Measurements from ENCODE around the gene SPATA9. TPM values are rescaled to one million over a fixed set of nuclear protein-coding genes. Genes with fewer than 3 reads are reported as not detected.

Gene SPATA9
- total RNA-seq, 3 donors from 2014 or later (not counting 1 experiment from before 2014, with no cell fraction given): 1.3 to 2.1 (median 2.0) TPM

DNA sequence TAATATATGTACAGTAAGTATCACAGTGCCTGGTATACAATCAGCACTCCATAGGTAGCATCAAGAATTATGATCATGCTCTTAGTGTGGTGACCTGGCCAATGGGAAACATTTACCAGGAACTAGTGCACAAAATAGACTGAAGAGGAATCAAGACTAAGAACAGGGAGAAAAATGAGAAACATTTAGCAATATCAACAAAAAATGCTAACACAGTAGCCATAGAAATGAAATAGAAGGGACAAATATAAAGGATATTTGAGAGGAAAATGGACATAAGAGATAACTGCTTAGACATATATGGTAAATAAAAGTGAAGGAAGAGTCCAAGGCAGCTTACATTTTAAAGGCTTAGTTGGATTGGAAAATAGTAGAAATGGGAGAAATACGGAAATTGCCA, 16.5 kb upstream of the SPATA9 start:
- 100% methylated on average over 1 of the region's 1 CpG for WGBS (ENCODE audit: insufficient coverage)
- H3K27me3 Mint-ChIP-seq (ENCODE audit: low read depth in 2 of 2): no peaks in the 10 kb centered on the region
- H3K4me3 Mint-ChIP-seq: no peak overlapping the region
- no peak overlapping the region for H3K27ac ChIP-seq (ENCODE audit: low read length)
- H3K4me1 Mint-ChIP-seq: no peaks in the 10 kb centered on the region
- H3K9me3 Mint-ChIP-seq: no peaks in the 10 kb centered on the region
- no peaks in the 10 kb centered on the region for H3K36me3 Mint-ChIP-seq
- intact Hi-C loops (cut with micrococcal nuclease): no loop called here
- H3K4me3 ChIP-seq (ENCODE audit: low read length): no peak overlapping the region
- no peaks in the 10 kb centered on the region for H3K27me3 ChIP-seq (ENCODE audit: control insufficient read depth, insufficient read depth, low read length)
- no peak overlapping the region for H3K27ac Mint-ChIP-seq
- no peaks in the 10 kb centered on the region for H3K4me1 ChIP-seq (ENCODE audit: control insufficient read depth, insufficient read depth, low read length)
- DNase-seq (no peak), ATAC-seq (no peak)
- no peaks in the 10 kb centered on the region for H3K9me3 ChIP-seq (ENCODE audit: control insufficient read depth, insufficient read depth, low read length)
- TF ChIP-seq, protein P1, sequence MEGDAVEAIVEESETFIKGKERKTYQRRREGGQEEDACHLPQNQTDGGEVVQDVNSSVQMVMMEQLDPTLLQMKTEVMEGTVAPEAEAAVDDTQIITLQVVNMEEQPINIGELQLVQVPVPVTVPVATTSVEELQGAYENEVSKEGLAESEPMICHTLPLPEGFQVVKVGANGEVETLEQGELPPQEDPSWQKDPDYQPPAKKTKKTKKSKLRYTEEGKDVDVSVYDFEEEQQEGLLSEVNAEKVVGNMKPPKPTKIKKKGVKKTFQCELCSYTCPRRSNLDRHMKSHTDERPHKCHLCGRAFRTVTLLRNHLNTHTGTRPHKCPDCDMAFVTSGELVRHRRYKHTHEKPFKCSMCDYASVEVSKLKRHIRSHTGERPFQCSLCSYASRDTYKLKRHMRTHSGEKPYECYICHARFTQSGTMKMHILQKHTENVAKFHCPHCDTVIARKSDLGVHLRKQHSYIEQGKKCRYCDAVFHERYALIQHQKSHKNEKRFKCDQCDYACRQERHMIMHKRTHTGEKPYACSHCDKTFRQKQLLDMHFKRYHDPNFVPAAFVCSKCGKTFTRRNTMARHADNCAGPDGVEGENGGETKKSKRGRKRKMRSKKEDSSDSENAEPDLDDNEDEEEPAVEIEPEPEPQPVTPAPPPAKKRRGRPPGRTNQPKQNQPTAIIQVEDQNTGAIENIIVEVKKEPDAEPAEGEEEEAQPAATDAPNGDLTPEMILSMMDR (IDR thresholded peaks at IDR 0.05): no peak
- H3K36me3 ChIP-seq (ENCODE audit: control insufficient read depth, insufficient read depth, low read length): no peaks in the 10 kb centered on the region

DNA sequence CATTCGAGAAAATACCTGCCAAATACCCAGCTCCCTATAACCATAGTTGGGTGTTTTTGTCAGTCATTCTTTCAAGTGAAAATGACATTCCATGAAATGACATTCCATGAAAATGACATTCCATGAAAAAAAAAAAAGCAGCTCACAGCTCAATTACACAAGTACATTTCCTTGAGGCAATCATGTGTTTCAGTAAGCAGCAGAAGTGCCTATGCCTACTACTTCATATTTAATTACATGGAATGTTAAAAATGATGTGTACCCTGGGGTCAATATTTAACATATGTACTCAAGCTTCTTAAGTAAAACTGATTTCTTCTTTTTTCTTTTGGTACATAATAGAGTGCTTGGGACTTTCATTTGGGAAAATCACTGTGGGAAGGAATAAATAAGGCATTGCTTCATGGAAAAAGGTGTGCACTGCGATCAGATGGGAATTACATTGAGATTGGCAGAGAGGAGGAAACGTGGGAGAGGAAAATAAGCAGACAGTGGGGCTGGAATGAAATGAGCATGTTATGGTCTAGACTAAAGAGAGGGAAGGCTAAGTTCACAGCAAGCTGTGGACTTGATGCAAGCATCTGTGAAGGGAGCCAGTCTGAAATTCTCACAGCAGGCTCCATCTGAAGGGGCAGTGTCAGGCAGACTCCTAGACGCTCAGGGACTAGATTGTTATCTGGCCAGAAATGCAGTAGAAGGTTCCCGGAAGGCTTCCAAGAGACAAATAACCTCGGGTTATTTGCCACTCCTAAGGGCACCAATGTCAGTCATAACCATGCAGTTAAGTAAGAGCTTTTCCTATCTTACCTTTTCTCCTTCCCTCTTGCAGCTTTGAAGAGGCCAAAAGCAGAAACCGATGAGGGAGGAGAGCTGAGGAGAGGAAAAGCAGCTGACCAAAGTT, 15.2 kb upstream of the SPATA9 start:
- H3K9me3 ChIP-seq (ENCODE audit: control insufficient read depth, insufficient read depth, low read length): no peaks in the 10 kb centered on the region
- Mint-ChIP-seq H3K9me3 (no peaks in the 10 kb centered on the region), H3K4me3 (no peak overlapping the region), H3K36me3 (no peaks in the 10 kb centered on the region), H3K4me1 (no peaks in the 10 kb centered on the region), H3K27me3 (ENCODE audit: low read depth in 2 of 2) (no peaks in the 10 kb centered on the region), H3K27ac (no peak overlapping the region)
- WGBS (ENCODE audit: insufficient coverage): 83% methylated on average over 6 of the region's 7 CpGs
- intact Hi-C loops (cut with micrococcal nuclease): no loop called here
- no peak overlapping the region for H3K4me3 ChIP-seq (ENCODE audit: low read length)
- no peak for DNase-seq
- no peaks in the 10 kb centered on the region for H3K27me3 ChIP-seq (ENCODE audit: control insufficient read depth, insufficient read depth, low read length)
- ATAC-seq: no peak
- TF ChIP-seq, protein P1 (IDR thresholded peaks at IDR 0.05): no peak
- no peaks in the 10 kb centered on the region for H3K4me1 ChIP-seq (ENCODE audit: control insufficient read depth, insufficient read depth, low read length)
- H3K27ac ChIP-seq (ENCODE audit: low read length): no peak overlapping the region
- H3K36me3 ChIP-seq (ENCODE audit: control insufficient read depth, insufficient read depth, low read length): no peaks in the 10 kb centered on the region

DNA sequence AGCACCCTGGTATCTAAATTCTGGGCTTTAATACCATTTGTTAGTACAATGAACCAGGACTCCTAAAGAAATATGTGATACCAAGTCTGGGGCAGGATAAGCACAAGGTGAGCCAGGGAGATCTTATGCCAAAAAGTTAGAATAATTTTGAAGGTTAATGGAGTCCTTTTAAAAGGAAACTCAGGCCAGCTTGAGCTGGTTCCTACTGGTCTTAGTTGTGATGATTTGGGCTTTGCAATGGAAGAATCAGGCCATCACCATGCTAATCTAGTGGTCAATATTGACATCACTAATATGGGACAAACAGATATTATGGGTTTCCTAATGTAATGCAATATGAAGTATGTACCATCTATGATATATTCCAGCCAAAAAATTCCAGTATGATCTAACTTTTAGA, 7.5 kb upstream of the SPATA9 start:
- DNase-seq (no peak), ATAC-seq (no peak)
- H3K27me3 ChIP-seq (ENCODE audit: control insufficient read depth, insufficient read depth, low read length): no peaks in the 10 kb centered on the region
- no peaks in the 10 kb centered on the region for H3K9me3 ChIP-seq (ENCODE audit: control insufficient read depth, insufficient read depth, low read length)
- Mint-ChIP-seq H3K4me3 (no peak overlapping the region), H3K9me3 (no peaks in the 10 kb centered on the region), H3K4me1 (no peaks in the 10 kb centered on the region), H3K36me3 (no peaks in the 10 kb centered on the region), H3K27ac (no peak overlapping the region), H3K27me3 (ENCODE audit: low read depth in 2 of 2) (no peaks in the 10 kb centered on the region)
- TF ChIP-seq, protein P1 (IDR thresholded peaks at IDR 0.05): no peak
- H3K36me3 ChIP-seq (ENCODE audit: control insufficient read depth, insufficient read depth, low read length): no peaks in the 10 kb centered on the region
- H3K4me3 ChIP-seq (ENCODE audit: low read length): no peak overlapping the region
- no peaks in the 10 kb centered on the region for H3K4me1 ChIP-seq (ENCODE audit: control insufficient read depth, insufficient read depth, low read length)
- no peak overlapping the region for H3K27ac ChIP-seq (ENCODE audit: low read length)
- intact Hi-C loops (cut with micrococcal nuclease): no loop called here

DNA sequence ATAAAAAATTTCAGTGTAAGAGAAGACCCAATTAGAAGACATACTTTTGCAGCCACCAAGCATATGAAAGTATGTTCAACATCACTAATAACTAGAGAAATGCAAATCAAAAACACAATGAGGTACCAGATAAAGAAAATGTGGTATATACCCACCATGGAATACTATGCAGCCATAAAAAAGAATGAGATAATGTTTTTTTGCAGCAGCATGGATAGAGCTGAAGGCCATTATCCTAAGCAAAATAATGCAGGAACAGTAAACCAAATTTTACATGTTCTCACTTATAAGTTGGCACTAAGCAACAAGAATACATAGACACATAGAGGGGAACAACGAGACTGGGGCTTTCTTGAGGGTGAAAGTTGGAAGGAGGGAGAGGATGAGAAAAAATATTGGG, 6.9 kb upstream of the SPATA9 start:
- H3K4me1 Mint-ChIP-seq: no peaks in the 10 kb centered on the region
- DNase-seq: no peak
- H3K9me3 Mint-ChIP-seq: no peaks in the 10 kb centered on the region
- ATAC-seq: no peak
- WGBS (ENCODE audit: insufficient coverage): no CpG with 5 or more reads among the region's 1 CpG
- no peak overlapping the region for H3K4me3 ChIP-seq (ENCODE audit: low read length)
- no peak overlapping the region for H3K27ac ChIP-seq (ENCODE audit: low read length)
- no peaks in the 10 kb centered on the region for H3K27me3 ChIP-seq (ENCODE audit: control insufficient read depth, insufficient read depth, low read length)
- H3K4me3 Mint-ChIP-seq: no peak overlapping the region
- TF ChIP-seq, protein P1 (IDR thresholded peaks at IDR 0.05): no peak
- no peak overlapping the region for H3K27ac Mint-ChIP-seq
- H3K27me3 Mint-ChIP-seq (ENCODE audit: low read depth in 2 of 2): no peaks in the 10 kb centered on the region
- no peaks in the 10 kb centered on the region for H3K36me3 ChIP-seq (ENCODE audit: control insufficient read depth, insufficient read depth, low read length)
- H3K36me3 Mint-ChIP-seq: no peaks in the 10 kb centered on the region
- intact Hi-C loops (cut with micrococcal nuclease): no loop called here
- no peaks in the 10 kb centered on the region for H3K9me3 ChIP-seq (ENCODE audit: control insufficient read depth, insufficient read depth, low read length)
- H3K4me1 ChIP-seq (ENCODE audit: control insufficient read depth, insufficient read depth, low read length): no peaks in the 10 kb centered on the region
